Right lobe of liver (tissue), 4 donors: ENCODE results near the gene DNAH2.

Source experiments
- CTCF ChIP-seq, 4 donors: fragments of 200-600 bp in 3 of 4; fragments of 450-650 bp in 1 of 4; IDR thresholded peaks; one replicate each; pipeline versions ENCODE4 v1.5.1 to v1.8.0; 2016 to 2022; ENCODE audit warnings: antibody characterized with exemption in 4 of 4, mild to moderate bottlenecking in 2 of 4
- POLR2A ChIP-seq: fragments of 450-650 bp; IDR thresholded peaks from one replicate; pipeline ENCODE4 v1.6.1; 2017; ENCODE audit warnings: antibody characterized with exemption, mild to moderate bottlenecking
- donor health status: DM: no; HTN: no; CAD: no.
- donor health status: DM: no; HTN: no; CAD: no.
- donor health status: DM: no; HTN: yes; CAD: no.

GRCh38 chr17:7854078-7854777 is 136.7 kb downstream of the DNAH2 start:
- TF ChIP-seq CTCF (IDR thresholded peaks at IDR 0.05) (no peak), POLR2A (no peak)
